GM04504 (cell line): ENCODE data around the gene SIK3.
A peak's percentile ranks its signal among the peaks of the same experiment; 100 is the strongest.
"Not testable (repeated sequence)": the region's sequence is repeated elsewhere in the genome, so short reads cannot be mapped to it uniquely, and the experiment has no call there.

ENCODE experiments used
- DNase-seq: peaks from one replicate; pipeline ENCODE4 v3.0.0-alpha.2; 2012; ENCODE audit warnings: low read depth

SIK3 gene

DNA sequence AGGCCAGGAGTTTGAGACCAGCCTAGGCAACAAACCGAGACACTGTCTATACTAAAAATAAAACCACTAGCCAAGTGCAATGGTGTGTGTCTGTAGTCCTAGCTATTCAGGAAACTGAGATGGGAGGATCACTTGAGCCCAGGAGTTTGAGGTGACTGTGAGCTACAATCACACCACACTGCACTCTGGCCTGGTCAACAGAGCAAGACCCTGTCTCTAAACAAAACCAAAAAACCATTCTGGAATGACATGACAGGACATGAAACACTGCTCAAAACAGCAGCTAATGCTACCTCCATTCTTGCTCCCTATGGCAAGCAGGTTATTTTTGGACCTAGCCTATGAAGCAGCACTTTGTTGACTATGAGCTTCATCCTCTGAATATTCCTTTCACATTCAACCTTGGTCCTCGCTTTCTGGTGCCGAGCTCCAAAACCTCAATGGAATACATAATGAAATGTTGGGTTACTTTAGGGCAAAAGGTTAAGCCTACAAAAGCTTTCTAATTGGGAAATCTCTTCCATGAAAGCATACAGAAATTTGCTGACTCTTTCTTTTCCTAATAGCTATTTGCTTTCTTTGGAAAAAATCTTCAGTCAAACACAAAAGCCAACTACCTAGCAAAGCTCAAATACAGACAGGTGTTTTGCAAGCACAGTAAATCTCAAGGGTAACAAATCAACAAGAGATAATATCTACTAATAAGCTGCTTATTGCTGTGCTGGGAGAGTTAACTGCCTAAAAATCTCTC, 21.1 kb downstream of the SIK3 start:
- DNase-seq: no peak

DNA sequence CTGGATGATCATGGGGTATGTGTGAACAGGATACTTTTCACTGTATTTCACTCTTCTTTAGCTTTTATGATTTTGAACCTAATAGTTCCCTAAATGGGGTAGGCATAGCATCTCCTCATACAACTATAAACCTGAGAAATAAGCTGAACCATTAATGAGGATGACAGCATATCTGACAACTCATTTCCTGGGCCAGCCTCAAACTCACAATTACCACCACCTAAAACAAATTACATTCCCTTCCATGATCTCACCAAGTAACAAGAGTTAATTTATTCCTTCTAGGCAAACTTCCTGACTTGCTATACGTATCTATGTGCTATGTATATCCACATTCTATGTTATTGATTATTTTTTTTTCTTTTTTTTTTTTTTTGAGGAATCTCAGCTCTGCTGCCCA, 23.0 kb downstream of the SIK3 start:
- DNase-seq: no peak

DNA sequence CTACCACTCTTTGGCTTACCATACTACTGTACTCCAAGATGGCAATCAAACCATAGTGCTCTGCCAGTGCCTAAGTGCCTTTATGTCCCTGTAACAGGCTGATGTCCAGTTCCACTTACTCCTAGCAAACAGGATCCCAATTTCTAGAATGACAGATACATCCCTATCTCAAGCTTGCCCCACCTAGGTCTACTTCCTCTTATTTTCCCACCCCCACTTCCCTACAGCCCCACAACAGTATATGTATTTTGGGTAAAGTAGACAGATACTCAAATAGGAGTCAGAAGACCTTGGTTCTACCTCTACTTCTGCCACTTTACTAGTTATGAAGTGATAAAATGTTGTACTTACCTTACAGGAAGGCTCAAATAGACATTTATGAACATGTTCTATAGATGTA, 24.1 kb downstream of the SIK3 start:
- no peak for DNase-seq

DNA sequence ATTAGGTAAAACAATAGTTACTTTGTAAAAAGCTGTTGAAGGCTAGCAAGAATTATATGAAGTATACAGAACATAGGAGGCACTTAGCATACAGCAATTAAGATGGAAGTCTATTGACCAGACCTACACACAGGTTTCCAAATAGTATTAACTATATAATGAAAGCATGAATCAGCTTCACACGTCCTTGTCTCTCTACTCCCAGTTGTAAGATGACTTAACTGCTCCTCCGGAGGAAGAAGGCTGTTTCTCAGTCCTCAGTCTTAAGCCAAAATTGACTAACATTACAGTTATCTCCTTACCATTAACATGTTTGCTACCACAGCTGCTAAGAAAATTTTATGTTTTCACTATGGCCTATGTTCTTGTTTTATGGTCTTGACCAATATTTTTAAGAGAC, 24.7 kb downstream of the SIK3 start:
- DNase-seq: no peak

DNA sequence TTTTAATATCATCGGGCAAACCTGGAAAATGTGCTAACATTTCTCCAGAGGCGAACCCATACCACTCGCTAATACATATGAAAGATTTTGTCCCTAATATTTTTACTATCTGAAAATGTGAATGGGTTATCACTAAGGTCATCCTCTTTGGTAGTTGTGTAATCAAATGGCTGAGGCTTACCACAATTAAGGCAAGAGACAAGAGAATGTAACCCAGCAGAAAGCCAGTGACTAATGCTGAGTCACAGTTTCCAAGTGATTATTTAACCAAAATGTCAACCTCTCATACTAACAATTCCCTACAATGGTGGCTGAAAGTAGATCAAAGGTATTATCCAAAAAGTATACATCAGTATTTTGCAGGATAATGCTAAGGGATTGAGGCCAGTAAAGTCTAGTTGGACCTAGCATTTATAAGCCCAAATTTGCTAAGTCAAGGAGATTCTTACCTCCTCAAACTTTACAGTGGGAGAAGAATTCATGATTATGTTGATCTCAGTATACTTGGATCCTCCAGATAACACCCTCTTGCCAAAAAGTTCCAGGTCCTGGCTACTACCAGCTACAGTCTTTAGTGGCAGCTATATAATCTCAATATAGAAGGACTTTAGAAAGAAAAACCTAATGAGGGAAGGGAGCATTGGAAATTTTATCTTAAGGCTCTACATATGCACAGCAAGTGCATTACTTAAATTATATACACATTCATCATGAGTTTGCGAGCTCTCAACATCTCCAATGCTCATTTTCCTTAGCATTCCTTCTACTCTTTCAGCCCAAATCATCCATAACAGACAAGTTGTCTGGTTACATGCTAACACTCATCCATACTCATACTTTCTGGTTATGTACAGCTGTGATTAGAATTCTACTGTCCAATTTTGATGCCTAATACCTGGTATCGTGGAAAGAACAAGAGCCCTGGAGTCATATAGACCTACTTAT, 25.4 kb downstream of the SIK3 start:
- DNase-seq: peak; percentile 82

DNA sequence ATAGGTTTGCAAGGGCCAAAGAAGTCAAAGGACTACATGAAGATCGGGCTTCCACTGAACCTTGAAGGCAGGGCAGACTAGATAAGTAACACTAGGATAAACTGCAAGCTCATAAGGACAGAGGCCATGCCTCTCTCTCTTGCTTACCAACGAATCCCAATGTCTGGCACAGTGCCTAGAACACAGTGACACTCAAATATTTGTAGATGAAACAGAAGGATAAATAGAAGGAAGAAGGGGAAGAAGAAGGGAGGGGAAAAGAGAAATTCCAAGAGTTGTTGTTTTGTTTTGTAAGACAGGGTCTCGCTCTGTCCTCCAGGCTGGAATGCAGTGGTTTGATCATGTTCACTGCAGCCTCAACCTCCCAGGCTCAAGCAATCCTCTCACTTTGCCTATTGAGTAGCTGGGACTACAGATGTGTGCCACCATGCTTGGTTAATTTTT, 26.9 kb downstream of the SIK3 start:
- DNase-seq: no peak

DNA sequence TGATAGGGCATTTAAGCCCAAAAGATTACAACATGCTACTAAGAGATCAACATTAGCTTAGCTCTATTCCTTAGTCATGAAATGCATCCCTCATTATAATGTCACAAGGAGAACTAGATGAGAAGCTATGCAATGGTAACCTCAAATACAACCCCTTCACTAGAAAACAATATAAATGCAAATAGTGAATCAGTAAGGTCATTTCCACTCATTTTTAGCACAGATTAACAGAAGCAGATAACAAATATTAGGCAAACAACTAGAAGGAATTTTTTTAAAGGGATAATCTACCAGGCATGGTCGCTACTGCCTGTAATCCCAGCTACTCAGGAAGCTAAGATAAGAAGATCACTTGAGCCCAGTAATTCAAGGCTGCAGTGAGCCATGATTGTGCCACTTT, 28.2 kb downstream of the SIK3 start:
- DNase-seq: no peak

DNA sequence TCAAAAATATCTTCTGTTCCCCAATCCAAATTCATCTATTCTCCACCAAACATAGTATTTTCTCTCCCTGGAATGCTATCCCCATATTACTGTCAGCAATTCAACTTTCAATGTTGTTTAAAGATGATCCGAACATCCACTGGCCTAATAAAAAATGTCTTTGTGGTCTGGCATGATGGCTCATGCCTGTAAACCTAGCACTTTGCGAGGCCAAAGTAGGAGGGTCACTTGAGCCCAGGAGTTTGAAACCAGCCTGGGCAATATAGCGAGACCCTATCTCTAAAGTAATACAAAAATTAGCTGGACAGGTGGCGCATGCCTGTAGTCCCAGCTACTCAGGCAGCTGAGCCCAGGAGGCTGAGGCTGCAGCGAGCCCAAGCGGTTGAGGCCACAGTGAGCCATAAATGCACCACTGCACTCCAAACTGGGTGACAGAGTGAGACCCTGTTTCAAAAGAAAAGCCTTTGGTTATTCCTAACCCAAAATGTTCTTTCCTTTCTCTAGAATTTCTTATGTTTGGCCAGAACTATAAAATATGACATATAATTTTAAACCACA, 29.8 kb downstream of the SIK3 start:
- DNase-seq: no peak

DNA sequence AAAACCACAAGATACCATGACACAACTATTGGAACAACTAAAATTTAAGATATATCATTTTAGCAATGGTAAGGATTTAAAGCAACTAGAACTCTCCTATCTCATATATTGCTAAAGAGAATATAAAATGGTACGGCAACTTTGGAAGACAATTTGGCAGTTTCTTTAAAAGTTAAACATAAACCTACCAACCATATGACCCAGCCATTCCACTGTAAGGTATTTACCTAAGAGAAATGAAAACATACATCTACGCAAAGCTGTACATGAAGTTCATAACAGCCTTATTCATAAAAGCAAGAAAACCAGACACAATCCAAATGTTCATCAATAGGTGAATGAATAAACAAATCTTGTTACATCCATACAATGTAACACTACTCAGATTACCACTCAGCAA, 31.3 kb downstream of the SIK3 start:
- no peak for DNase-seq

DNA sequence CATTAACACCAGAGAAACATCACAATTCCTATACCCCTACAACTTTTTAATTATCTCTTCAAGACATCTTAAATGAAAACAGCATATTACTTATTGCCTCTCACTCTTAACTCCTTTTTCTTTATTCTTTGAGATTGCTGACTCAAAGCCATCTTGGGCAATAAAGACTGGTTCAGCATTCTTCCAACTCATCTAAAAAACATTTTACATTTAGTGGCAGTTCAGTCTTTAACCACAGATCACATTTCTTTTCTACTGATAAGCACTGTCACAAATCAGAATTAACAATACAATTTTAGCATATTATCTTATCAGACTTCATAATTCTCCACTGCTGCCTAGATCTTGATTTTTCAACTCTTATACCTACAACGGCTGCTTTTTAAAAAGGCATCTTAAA, 34.0 kb downstream of the SIK3 start:
- DNase-seq: no peak

DNA sequence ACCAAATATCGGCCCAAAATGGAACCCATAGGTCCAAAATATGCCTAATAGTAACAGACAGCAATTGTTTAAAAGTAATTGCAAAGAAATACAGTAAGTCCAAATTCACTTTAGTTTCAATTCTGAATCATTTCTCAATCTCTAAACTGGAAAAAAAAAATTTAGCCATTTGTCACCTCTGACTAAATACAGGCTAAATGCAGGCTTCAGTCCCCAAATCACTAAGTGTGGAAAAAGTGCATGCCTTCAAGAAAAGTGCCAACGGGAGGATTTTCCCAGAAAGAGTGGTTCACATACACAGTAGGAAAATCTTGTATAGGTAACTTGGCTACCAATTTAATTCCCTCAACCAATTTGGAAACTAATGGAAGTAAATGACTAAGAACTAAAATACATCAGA, 35.7 kb downstream of the SIK3 start:
- no peak for DNase-seq

DNA sequence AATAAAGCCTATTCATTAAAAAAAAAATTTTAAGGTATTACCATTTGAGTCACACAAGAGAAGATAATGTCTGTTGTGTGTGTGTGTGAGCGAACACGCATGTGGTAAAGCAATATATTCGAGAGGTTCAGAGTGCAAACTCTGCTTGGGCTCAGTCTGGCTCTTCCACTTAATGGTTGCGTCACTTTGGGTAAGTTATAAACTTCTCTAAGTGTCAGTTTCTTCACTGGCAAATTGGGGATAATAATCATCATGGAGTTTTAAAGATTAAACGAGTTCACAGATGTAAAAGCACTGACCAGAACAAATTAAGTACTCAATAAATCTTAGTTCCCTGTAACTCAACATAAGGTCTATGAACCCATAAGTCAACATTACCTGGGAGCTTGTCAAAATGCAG, 37.0 kb downstream of the SIK3 start:
- no peak for DNase-seq

DNA sequence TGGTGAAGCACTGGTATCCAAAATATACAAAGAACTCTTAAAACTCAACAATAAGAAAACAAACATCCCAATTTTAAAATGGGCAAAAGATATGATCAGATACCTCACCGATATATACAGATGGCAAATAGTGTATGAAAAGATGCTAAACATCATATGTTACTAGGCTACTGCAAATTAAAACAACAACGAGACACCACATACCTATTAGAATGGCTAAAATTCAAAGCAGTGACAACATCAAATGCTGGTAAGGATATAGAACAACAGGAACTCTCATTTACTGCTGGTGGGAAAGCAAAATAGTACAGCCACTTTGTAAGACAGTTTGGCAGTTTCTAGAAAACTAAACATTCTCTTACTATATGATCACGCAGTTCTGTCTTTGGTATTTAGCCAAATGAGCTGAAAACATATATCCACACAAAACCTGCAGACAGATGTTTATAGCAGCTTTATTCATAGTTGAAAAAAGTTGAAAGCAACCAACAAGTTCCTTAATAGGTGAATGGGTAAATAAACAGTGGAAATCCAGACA, 38.5 kb downstream of the SIK3 start:
- DNase-seq: no peak

DNA sequence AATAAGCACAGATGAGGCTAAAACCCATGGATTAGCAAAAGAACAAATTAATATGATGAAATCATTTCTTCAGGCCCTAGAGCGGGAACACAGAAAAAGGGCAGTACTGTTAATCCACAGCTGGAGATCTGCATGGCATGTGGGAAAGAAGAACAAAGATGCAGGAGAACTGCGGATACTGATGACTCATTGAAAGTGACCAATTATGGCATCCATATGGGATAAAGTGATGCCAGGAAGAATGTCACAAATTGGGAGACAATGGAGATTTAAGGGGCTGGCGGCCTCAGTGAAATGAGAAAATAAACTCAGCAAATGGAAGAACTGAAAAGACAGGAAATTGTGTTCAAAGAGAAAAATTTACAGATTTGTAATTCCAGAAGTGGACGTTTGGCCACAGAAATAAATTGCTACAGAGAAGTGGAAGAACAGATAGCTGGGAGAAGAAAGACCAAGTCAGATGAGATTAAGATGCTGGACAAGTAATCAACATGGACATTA, 39.4 kb downstream of the SIK3 start:
- peak; percentile 69 for DNase-seq

DNA sequence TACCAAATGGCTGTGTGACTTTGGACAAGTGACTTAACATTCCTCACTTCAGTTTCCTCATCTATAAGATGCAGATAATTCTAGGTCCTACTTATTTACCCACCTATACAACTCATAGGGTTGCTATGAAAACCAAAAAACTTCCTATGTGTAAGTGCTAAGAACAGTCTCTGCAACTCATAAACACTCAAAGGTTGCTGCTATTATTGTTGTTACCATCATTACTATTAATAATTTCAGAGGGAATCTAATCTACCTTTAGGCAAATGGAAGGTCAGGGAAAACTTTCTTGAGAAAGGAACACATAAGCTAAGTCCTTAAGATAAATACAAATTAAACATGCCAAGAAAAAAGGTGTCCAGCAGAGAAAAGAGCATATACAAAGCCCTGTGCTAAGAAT, 40.5 kb downstream of the SIK3 start:
- DNase-seq: no peak

DNA sequence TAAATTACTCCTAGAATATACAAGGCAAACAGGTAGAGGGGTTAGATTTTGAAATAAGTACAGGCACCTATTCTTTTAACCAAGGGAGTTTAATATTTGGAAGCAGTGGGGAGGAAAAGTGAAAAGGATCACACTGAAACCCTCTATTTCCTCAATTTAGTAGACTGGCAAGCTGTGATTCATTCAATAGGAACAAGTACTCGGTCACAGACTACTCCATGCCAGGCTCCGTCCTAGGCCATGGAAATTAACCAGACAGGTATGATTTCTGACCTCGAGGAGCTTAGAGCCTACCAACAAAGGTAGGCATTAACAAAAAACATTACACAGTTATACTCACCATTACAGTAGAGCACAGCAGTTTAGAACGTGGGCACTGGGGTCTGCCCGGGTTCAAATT, 40.9 kb downstream of the SIK3 start:
- DNase-seq: no peak

DNA sequence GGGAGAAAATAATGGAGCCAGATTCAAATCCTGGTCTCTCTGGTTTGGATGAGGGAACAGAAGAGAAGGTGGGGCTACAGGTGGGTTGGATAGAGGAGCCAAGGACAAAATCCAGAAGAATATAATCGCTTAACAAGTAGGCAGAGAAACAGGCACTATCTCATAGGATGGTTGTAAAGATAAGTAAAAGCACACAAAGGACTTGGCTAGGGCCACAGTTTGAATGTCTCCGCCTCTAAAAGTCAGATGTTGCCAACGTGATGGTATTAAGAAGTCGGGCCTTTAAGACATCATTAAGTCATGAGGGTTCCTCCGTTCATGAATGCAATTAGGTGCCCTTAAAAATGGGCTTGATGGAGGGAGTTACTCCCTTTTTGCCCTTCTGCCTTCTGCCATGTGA, 42.8 kb downstream of the SIK3 start:
- DNase-seq: no peak

DNA sequence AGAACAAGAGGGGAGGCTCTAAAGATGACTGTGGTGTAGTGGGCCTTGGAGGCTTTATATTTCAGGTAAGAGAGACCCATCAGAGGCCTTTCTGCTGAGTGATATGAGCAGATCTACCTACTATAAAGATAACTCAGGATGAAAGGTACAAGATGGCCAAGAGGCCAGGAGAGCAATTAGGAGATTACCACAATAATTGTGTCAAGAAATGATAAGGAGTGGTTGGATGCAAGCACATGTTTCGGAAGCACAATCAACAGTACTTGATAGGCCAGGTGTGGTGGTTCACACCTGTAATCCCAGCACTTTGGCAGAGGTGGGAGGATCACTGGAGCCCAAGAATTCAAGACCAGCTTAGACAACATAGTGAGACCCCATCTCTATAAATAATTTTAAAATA, 43.8 kb downstream of the SIK3 start:
- no peak for DNase-seq

DNA sequence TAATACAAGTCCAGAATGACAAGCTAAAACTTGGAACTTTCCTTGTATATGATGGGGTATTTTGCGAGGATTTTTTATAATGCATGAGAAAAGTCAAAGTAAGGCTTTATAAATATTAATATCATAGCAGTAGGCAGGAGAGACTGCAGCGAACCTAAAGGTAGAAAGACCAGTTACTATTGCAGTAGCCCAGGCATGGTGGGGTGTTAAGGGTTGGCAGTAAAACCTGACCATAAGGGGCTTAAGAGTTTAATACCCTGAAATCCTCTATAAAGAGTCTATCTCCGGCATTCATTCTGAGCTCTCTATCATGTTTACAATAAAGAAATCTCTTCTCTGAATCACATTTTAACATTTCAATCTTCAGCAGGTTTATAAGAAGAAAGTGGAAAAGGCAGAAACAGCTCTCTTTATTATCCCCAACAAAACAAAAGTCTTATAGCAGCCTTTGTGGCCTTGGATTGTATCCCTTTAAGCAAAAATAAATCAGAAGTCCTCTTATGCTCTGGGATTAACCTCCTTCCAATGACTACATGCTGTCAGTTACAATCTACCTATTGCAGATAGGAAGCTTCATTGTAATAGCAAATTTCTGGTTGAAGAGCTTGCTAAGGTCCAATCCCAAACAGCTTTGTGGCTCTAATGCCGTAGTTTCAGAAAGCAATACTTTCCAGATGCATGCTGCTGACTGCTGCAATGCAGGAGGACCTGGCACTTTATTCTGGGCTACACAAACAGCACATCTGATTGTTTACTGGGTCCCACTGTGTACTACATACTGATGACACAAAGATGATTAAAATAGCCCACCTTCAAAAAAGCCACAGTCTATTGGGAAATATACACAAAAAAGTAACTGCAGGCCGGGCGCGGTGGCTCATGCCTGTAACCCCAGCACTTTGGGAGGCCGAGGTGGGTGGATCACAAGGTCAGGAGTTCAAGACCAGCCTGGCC, 45.8 kb downstream of the SIK3 start:
- no peak for DNase-seq

DNA sequence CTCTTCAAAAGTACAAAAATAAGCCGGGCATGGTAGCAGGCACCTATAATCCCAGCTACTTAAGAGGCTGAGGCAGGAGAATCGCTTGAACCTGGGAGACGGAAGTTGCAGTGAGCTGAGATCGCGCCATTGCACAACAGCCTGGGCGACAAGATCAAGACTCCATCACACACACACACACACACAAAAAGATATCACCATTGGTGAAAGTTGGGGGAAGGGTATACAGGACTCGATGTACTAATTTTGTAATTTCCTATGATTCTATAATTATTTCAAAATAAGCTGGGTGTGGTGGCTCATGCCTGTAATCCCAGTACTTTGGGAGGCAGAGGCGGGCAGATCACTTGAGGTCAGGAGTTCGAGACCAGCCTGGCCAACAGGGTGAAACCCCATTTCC, 48.1 kb downstream of the SIK3 start:
- DNase-seq: not testable (repeated sequence)

DNA sequence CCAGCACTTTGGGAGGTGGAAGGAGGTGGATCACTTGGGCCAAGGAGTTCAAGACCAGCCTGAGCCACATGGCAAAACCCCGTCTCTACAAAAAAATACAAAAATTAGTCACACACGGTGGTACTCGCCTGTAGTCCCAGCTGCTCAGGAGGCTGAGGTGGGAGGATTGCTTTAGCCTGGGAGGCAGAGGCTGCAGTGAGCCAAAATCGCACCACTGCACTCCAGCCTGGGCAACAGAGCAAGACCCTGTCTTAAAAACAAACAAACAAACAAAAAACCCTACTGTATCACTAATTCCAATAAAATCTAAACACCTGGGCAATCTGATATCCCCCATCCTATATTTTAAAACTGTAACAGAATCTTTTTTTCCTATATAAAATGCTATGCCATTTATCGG, 51.6 kb downstream of the SIK3 start:
- not testable (repeated sequence) for DNase-seq
